ENCODE data around the gene AKAP5. TPM values are rescaled to one million over a fixed set of nuclear protein-coding genes. Genes with fewer than 3 reads are reported as not detected.

AKAP5 gene
- total and polyA plus RNA-seq, 2 donors (not counting 1 experiment from before 2014, with no cell fraction given), result 0.17 to 0.19 TPM

DNA sequence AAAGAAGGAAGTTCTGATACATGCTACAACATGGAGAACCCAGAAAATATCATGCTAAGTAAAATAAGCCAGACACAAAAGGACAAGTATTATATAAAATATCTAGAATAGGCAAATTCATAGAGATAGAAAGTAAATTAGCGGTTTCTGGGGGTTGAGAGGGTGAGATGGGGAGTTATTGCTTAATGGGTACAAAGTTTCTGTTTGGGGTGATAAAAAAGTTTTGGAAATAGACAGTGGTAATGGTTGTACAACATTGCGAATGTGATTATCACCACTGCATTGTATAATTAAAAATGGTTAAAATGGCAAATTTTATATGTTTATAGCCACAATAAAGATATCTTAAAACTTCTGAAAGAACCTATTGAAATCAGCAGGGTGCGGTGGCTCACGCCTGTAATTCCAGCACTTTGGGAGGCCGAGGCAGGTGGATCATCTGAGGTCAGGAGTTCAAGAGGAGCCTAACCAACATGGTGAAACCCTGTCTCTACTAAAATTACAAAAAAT lies 23.3 kb downstream of the AKAP5 start:
- Histone ChIP-seq H2AFZ (ENCODE audit: low read length) (no peak overlapping the region), H3K79me2 (ENCODE audit: control insufficient read depth, insufficient read depth, low read length) (no peaks in the 10 kb centered on the region), H3K9ac (ENCODE audit: insufficient read depth, low read length) (no peak overlapping the region), H3K4me2 (ENCODE audit: extremely low read depth, insufficient read depth, low read length) (no peak overlapping the region), H4K20me1 (ENCODE audit: control insufficient read depth, extremely low read depth, insufficient read depth, low read length) (no peaks in the 10 kb centered on the region), H3K27ac (ENCODE audit: insufficient read depth, low read length) (no peak overlapping the region), H3K4me3 (replicated peaks in 1 of 4; ENCODE audit: control extremely low read depth in 1 of 4, insufficient read depth in 1 of 4, low read depth in 3 of 4, low read length in 4 of 4) (no peak overlapping the region), H3K4me1 (ENCODE audit: control insufficient read depth, extremely low read depth, insufficient read depth, low read length) (no peaks in the 10 kb centered on the region), H3K9me3 (ENCODE audit: control insufficient read depth, insufficient read depth, low read depth, low read length) (no peaks in the 10 kb centered on the region), H3K36me3 (ENCODE audit: control insufficient read depth, insufficient read depth, low read length) (peaks cover 6% of the 10 kb centered on the region), H3K27me3 (ENCODE audit: control insufficient read depth, insufficient read depth, low read length) (no peaks in the 10 kb centered on the region)
- no peak for DNase-seq (ENCODE audit: low read depth in 2 of 2)
- TF ChIP-seq EZH2 (IDR thresholded peaks at IDR 0.05; ENCODE audit: low read length, missing control alignments) (no peak), CTCF (conservative IDR thresholded peaks at IDR 0.05 in 1 of 2, IDR thresholded peaks at IDR 0.05 in 1 of 2; ENCODE audit: low read depth in 1 of 2, low read length in 2 of 2) (no peak)

DNA sequence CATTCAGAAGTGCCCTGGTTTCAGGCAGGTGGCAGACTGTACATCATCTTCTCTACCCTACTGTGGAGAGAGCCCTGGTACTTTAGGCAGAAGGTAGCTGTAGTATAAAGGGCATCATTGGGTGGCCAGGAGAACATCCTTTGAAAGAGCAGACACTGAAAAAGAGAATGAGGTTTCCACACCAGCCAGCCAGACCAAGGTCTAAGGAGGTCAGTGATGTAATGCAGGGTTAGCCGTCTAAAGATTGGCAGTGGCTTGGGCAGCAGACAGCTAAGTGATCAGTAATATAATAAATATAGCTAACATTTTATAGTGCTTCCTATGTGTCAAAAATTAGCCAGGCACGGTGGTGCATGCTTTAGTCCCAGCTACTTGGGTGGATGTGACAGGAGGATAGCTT lies 26.3 kb downstream of the AKAP5 start:
- no peaks in the 10 kb centered on the region for H3K9me3 ChIP-seq (ENCODE audit: control insufficient read depth, insufficient read depth, low read depth, low read length)
- no peaks in the 10 kb centered on the region for H4K20me1 ChIP-seq (ENCODE audit: control insufficient read depth, extremely low read depth, insufficient read depth, low read length)
- H3K36me3 ChIP-seq (ENCODE audit: control insufficient read depth, insufficient read depth, low read length), result peaks cover 6% of the 10 kb centered on the region
- H3K27ac ChIP-seq (ENCODE audit: insufficient read depth, low read length), result no peak overlapping the region
- DNase-seq (ENCODE audit: low read depth in 2 of 2), result no peak
- H3K27me3 ChIP-seq (ENCODE audit: control insufficient read depth, insufficient read depth, low read length), result no peaks in the 10 kb centered on the region
- no peaks in the 10 kb centered on the region for H3K4me1 ChIP-seq (ENCODE audit: control insufficient read depth, extremely low read depth, insufficient read depth, low read length)
- H3K9ac ChIP-seq (ENCODE audit: insufficient read depth, low read length), result no peak overlapping the region
- no peak for TF ChIP-seq EZH2 (IDR thresholded peaks at IDR 0.05; ENCODE audit: low read length, missing control alignments)
- TF ChIP-seq CTCF (conservative IDR thresholded peaks at IDR 0.05 in 1 of 2, IDR thresholded peaks at IDR 0.05 in 1 of 2; ENCODE audit: low read depth in 1 of 2, low read length in 2 of 2), result no peak
- no peak overlapping the region for H3K4me2 ChIP-seq (ENCODE audit: extremely low read depth, insufficient read depth, low read length)
- H3K4me3 ChIP-seq (replicated peaks in 1 of 4; ENCODE audit: control extremely low read depth in 1 of 4, insufficient read depth in 1 of 4, low read depth in 3 of 4, low read length in 4 of 4), result no peak overlapping the region
- H2AFZ ChIP-seq (ENCODE audit: low read length), result no peak overlapping the region
- no peaks in the 10 kb centered on the region for H3K79me2 ChIP-seq (ENCODE audit: control insufficient read depth, insufficient read depth, low read length)

DNA sequence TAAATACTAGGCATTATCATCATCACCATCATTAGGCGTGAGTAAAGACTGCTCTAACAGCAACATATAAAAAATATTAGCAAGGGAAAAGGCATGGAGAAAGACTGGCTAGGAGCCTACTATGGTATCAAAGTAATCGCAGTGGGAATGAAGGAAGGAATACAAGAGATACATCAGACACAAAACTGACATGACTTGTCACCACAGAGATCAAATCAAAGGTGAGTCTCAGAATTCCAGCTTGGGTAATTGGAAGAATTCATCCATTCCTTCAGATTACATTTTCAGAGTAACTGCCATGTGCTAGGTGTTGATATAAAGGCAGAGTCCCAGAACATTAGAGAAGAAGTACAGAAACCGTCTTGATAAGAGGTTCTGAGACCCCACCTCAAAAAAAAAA lies 28.2 kb downstream of the AKAP5 start:
- no peak for DNase-seq (ENCODE audit: low read depth in 2 of 2)
- no peaks in the 10 kb centered on the region for H3K79me2 ChIP-seq (ENCODE audit: control insufficient read depth, insufficient read depth, low read length)
- no peak overlapping the region for H3K4me3 ChIP-seq (replicated peaks in 1 of 4; ENCODE audit: control extremely low read depth in 1 of 4, insufficient read depth in 1 of 4, low read depth in 3 of 4, low read length in 4 of 4)
- H3K27ac ChIP-seq (ENCODE audit: insufficient read depth, low read length), result no peak overlapping the region
- H3K9me3 ChIP-seq (ENCODE audit: control insufficient read depth, insufficient read depth, low read depth, low read length), result no peaks in the 10 kb centered on the region
- H3K36me3 ChIP-seq (ENCODE audit: control insufficient read depth, insufficient read depth, low read length), result no peaks in the 10 kb centered on the region
- H3K4me1 ChIP-seq (ENCODE audit: control insufficient read depth, extremely low read depth, insufficient read depth, low read length), result no peaks in the 10 kb centered on the region
- TF ChIP-seq EZH2 (IDR thresholded peaks at IDR 0.05; ENCODE audit: low read length, missing control alignments) (no peak), CTCF (conservative IDR thresholded peaks at IDR 0.05 in 1 of 2, IDR thresholded peaks at IDR 0.05 in 1 of 2; ENCODE audit: low read depth in 1 of 2, low read length in 2 of 2) (no peak)
- H3K27me3 ChIP-seq (ENCODE audit: control insufficient read depth, insufficient read depth, low read length), result no peaks in the 10 kb centered on the region
- H4K20me1 ChIP-seq (ENCODE audit: control insufficient read depth, extremely low read depth, insufficient read depth, low read length), result no peaks in the 10 kb centered on the region
- H3K4me2 ChIP-seq (ENCODE audit: extremely low read depth, insufficient read depth, low read length), result no peak overlapping the region
- no peak overlapping the region for H3K9ac ChIP-seq (ENCODE audit: insufficient read depth, low read length)
- no peak overlapping the region for H2AFZ ChIP-seq (ENCODE audit: low read length)

All from fibroblast of lung (primary cell).